Gastrocnemius medialis (tissue), 4 donors: ENCODE measurements around the gene WWOX. TPM values are rescaled to one million over a fixed set of nuclear protein-coding genes. Genes with fewer than 3 reads are reported as not detected.

Source experiments
- ATAC-seq, 2 donors: fragments of 150-250 bp; one replicate each; pipeline ENCODE4 v1.9.1; 2016
- DNase-seq, 2 donors: peaks; one replicate each; pipeline ENCODE4 v3.0.0-alpha.2; 2019
- H3K27ac ChIP-seq, 4 donors: fragments of 200-600 bp; sonication (generic); 1 replicate in 1 of 4; 2 replicates in 3 of 4; pipeline ENCODE4 v1.5.1; 2016 to 2018; ENCODE audit warnings: mild to moderate bottlenecking in 2 of 4, moderate library complexity in 1 of 4
- H3K27me3 ChIP-seq, 3 donors: fragments of 200-600 bp; sonication (generic) in 2 of 3; 1 replicate in 1 of 3; 2 replicates in 2 of 3; pipeline versions ENCODE4 v1.5.1 to v1.6.0; 2016 to 2019; ENCODE audit warnings: mild to moderate bottlenecking in 1 of 3, moderate library complexity in 1 of 3
- H3K36me3 ChIP-seq, 2 donors: fragments of 200-600 bp; sonication (generic) in 1 of 2; one replicate each; pipeline ENCODE4 v1.5.1; 2017 to 2018
- H3K4me1 ChIP-seq, 2 donors: fragments of 200-600 bp; sonication (generic) in 1 of 2; one replicate each; pipeline ENCODE4 v1.5.1; 2016 to 2017; ENCODE audit warnings: mild to moderate bottlenecking in 2 of 2
- H3K4me3 ChIP-seq, 4 donors: fragments of 200-600 bp; sonication (generic) in 3 of 4; 1 replicate in 1 of 4; 2 replicates in 3 of 4; pipeline ENCODE4 v1.5.1; 2016 to 2019; ENCODE audit warnings: mild to moderate bottlenecking in 2 of 4
- H3K9me3 ChIP-seq, 3 donors: fragments of 200-600 bp; sonication (generic) in 2 of 3; 1 replicate in 1 of 3; 2 replicates in 2 of 3; pipeline ENCODE4 v1.5.1; 2016 to 2019
- POLR2A ChIP-seq, 2 donors: fragments of 450-650 bp; IDR thresholded peaks; one replicate each; pipeline ENCODE4 v1.6.1; 2017; ENCODE audit warnings: antibody characterized with exemption in 2 of 2, mild to moderate bottlenecking in 2 of 2, moderate library complexity in 2 of 2
- in situ Hi-C, 4 donors: fragments of 200-750 bp; cut with MboI; loops; one replicate each; pipeline versions ENCODE4 v1.15.0 to v1.8.0; 2017; ENCODE audit warnings: low sequenced_read_pairs in 4 of 4
- intact Hi-C: fragments of 100-400 bp; cut with DNase I; formaldehyde crosslinking; loops from one replicate; pipeline ENCODE4 v1.15.1; 2023; ENCODE audit warnings: low total_unique reads
- total RNA-seq, 4 donors: library from RNA; depleted of rRNA; stranded (reverse); fragments of >200 nt; gene quantifications; one replicate each; pipeline versions ENCODE4 v1.1.0 to v1.2.3, GENCODE V29; 2016
- TF ChIP-seq, protein P1 (sequence below), 5 experiments: fragments of 450-650 bp in 3 of 5; fragments of 200-600 bp in 2 of 5; sonication (generic) in 2 of 5; IDR thresholded peaks in 4 of 5; conservative IDR thresholded peaks in 1 of 5; 1 replicate in 4 of 5; 2 replicates in 1 of 5; pipeline ENCODE4 v1.5.1; 2016 to 2019; ENCODE audit warnings: antibody characterized with exemption in 5 of 5, mild to moderate bottlenecking in 3 of 5, moderate library complexity in 3 of 5

Gene WWOX
- total RNA-seq, 4 donors from 2014 or later = 3.3 to 13.0 (median 6.0) TPM

DNA sequence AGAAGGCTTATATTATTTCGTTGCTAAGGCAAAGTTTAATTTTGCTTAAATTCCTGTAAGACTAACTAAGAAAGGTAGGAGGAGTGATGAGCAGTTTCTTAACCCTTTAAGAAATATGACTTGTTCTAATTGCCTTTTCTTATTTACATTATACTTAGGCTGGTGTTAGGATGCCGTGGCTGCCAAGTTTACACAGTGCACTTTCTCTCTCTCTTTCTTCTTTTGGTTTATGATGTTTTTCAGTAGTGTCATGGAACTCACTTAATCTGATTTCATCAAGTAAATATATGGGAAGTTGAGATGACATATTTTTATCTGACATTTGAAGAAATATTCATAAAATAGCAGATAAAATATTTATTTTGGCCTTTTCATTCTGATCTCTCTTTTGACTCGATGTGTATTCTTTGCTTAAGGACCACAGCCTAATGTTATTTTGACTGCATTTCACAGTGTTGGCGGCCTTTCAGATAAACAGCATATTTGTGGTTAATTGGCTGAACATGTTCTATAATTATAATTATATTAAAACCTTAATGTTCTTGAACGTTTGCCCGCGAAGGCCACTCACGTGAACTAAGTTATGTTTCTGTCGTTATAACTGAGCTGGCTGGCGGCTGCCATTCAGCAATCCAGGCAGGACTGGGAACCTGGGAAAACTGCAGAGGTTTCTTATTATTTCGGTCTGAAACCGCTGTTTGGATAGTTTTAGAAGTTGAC is 191.6 kb downstream of the WWOX start:
- Histone ChIP-seq H3K36me3 (no peaks in the 10 kb centered on the region), H3K9me3 (no peaks in the 10 kb centered on the region), H3K4me3 (peak overlapping the region in 1 of 4 donors; percentile 9), H3K4me1 (peaks cover 0 to 3% of the 10 kb centered on the region in 2 donors), H3K27me3 (no peaks in the 10 kb centered on the region), H3K27ac (no peak overlapping the region)
- TF ChIP-seq, protein P1, sequence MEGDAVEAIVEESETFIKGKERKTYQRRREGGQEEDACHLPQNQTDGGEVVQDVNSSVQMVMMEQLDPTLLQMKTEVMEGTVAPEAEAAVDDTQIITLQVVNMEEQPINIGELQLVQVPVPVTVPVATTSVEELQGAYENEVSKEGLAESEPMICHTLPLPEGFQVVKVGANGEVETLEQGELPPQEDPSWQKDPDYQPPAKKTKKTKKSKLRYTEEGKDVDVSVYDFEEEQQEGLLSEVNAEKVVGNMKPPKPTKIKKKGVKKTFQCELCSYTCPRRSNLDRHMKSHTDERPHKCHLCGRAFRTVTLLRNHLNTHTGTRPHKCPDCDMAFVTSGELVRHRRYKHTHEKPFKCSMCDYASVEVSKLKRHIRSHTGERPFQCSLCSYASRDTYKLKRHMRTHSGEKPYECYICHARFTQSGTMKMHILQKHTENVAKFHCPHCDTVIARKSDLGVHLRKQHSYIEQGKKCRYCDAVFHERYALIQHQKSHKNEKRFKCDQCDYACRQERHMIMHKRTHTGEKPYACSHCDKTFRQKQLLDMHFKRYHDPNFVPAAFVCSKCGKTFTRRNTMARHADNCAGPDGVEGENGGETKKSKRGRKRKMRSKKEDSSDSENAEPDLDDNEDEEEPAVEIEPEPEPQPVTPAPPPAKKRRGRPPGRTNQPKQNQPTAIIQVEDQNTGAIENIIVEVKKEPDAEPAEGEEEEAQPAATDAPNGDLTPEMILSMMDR (IDR thresholded peaks at IDR 0.05 in 4 of 5, conservative IDR thresholded peaks at IDR 0.05 in 1 of 5) = no peak
- TF ChIP-seq POLR2A (IDR thresholded peaks at IDR 0.05) = no peak
- ATAC-seq (no peak), DNase-seq (no peak)
- intact Hi-C loops = no loop called here
- in situ Hi-C loops = no loop called here

DNA sequence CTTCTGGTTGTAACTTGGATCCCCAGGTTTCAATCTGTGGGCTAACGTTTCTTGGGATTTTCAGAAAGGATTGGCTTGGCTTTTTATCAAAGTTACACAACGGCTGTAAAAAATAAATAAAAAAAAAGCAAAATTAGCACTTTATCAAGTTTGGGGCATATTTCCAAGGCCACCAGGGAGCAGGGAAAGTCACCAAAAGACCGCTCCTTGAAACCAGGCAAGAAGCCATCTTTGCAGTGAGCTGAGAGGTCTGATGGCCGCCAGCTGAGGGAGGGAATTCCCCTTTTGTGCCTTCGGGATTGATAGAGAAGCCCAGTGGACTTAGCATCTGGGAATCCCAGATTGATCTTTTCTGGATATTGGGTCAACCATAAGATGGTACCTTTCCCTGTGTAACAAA is 192.2 kb downstream of the WWOX start:
- intact Hi-C loops (no loop called here), in situ Hi-C loops (no loop called here)
- TF ChIP-seq POLR2A (IDR thresholded peaks at IDR 0.05) = no peak
- TF ChIP-seq, protein P1 (IDR thresholded peaks at IDR 0.05 in 4 of 5, conservative IDR thresholded peaks at IDR 0.05 in 1 of 5) = no peak
- Histone ChIP-seq H3K9me3 (no peaks in the 10 kb centered on the region), H3K4me1 (peaks cover 0 to 3% of the 10 kb centered on the region in 2 donors), H3K36me3 (no peaks in the 10 kb centered on the region), H3K27me3 (no peaks in the 10 kb centered on the region), H3K4me3 (peak overlapping the region in 1 of 4 donors; percentile 9), H3K27ac (no peak overlapping the region)
- ATAC-seq (no peak), DNase-seq (no peak)

DNA sequence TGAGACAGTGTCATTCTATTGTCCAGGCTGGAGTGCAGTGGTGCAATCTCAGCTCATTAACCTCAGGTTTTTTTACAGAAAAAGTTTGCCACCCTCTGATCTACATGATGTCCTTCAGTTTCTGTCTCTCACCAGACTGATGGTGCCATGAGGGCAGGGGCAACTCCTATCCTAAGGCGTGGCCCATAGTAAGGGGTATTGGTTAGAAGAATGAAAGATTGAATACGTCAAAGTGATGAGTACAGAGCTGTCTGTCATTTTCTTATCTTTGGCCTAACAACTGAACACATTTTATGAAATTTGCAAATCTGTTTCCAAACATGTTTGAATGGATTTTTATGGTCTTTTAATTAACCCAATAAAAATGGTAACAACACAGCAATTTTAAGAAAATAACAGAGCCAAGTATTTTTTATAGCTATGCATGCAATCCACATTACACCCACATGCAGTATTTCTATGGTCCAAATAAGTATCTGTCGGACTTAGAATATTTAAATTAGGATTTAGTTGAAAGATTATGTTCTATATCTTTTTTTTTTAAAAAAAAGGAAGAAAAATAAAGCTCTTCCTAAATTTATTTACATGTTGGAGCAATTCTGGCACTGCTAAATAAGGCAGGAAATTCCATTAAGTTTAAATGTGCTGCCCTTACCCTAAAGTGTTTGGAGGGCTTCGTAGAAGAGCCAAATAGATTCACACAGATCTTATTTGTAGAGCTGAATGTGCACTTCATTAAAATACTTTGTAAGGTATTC is 192.8 kb downstream of the WWOX start:
- H3K4me3 ChIP-seq = no peak overlapping the region
- in situ Hi-C loops = no loop called here
- intact Hi-C loops = no loop called here
- no peaks in the 10 kb centered on the region for H3K36me3 ChIP-seq
- TF ChIP-seq, protein P1 (IDR thresholded peaks at IDR 0.05 in 4 of 5, conservative IDR thresholded peaks at IDR 0.05 in 1 of 5) = no peak
- no peak for TF ChIP-seq POLR2A (IDR thresholded peaks at IDR 0.05)
- ATAC-seq = no peak
- no peak overlapping the region for H3K27ac ChIP-seq
- no peaks in the 10 kb centered on the region for H3K9me3 ChIP-seq
- DNase-seq = no peak
- H3K4me1 ChIP-seq = peaks cover 0 to 3% of the 10 kb centered on the region in 2 donors
- H3K27me3 ChIP-seq = no peaks in the 10 kb centered on the region

DNA sequence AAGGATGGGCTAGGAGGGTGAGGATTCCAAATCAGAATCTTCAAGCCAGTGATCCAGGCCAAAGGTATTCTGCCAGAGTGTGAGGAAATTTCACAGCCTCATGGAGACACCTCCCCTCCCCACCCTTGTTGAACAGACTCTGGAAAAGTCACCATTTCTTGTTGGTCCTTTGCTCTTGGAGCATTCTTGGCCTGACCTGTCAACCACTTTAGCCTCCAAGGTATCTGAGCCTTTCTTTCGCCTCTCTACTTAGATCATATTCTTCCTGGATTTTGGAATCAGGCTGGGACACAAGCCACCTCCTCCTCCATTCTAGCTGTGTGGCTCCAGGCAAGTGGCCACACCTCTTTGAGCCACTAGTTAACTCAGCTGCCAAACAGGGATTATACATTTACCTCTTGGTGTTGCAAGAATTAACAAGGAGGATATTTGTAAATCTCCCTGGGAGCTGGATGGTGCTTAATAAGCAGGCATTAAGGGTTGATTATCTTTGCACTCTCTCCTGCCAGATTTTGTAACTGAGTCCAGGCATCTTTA is 193.5 kb downstream of the WWOX start:
- no peaks in the 10 kb centered on the region for H3K36me3 ChIP-seq
- H3K4me3 ChIP-seq = no peak overlapping the region
- no peak overlapping the region for H3K27ac ChIP-seq
- in situ Hi-C loops (no loop called here), intact Hi-C loops (no loop called here)
- peaks cover 0 to 3% of the 10 kb centered on the region in 2 donors for H3K4me1 ChIP-seq
- ATAC-seq (peak in 1 of 2 donors; percentile 24), DNase-seq (no peak)
- no peaks in the 10 kb centered on the region for H3K9me3 ChIP-seq
- H3K27me3 ChIP-seq = no peaks in the 10 kb centered on the region
- TF ChIP-seq POLR2A (IDR thresholded peaks at IDR 0.05) = no peak
- TF ChIP-seq, protein P1 (IDR thresholded peaks at IDR 0.05 in 4 of 5, conservative IDR thresholded peaks at IDR 0.05 in 1 of 5) = no peak
